Mesendoderm (in vitro differentiated cells): ENCODE measurements around the gene NOL6.

Experiments
- DNase-seq: peaks from one replicate; pipeline ENCODE4 v3.0.0; 2013
- H2AK5ac ChIP-seq: 2 replicates; pipeline ENCODE4 v1.6.1; 2013; ENCODE audit warnings: low read length, inconsistent platforms
- H2BK120ac ChIP-seq: 2 replicates; pipeline ENCODE4 v1.6.1; 2013; ENCODE audit warnings: low read depth, mild to moderate bottlenecking, low read length, moderate library complexity, mixed read lengths
- H2BK15ac ChIP-seq: replicated peaks from 2 replicates; pipeline ENCODE4 v1.6.1; 2013; ENCODE audit warnings: low read depth, mild to moderate bottlenecking, moderate library complexity
- H2BK5ac ChIP-seq: 2 replicates; pipeline ENCODE4 v1.6.1; 2013; ENCODE audit warnings: low read length, inconsistent platforms
- H3K18ac ChIP-seq: 2 replicates; pipeline ENCODE4 v1.6.1; 2013; ENCODE audit warnings: mild to moderate bottlenecking, low read length, mixed read lengths
- H3K23ac ChIP-seq: one replicate; pipeline ENCODE4 v1.6.1; 2013; ENCODE audit warnings: low read length
- H3K27ac ChIP-seq: 2 replicates; pipeline ENCODE4 v1.5.1; 2013; ENCODE audit warnings: low read depth, mild to moderate bottlenecking, inconsistent platforms, low read length, moderate library complexity
- H3K27me3 ChIP-seq: 2 replicates; pipeline ENCODE4 v1.6.1; 2013; ENCODE audit warnings: low read length, control low read depth, mild to moderate bottlenecking, inconsistent platforms; ENCODE audit not compliant: insufficient read depth, poor library complexity
- H3K36me3 ChIP-seq: 2 replicates; pipeline ENCODE4 v1.6.1; 2013; ENCODE audit warnings: low read length, inconsistent platforms; ENCODE audit not compliant: control insufficient read depth, insufficient read depth
- H3K4ac ChIP-seq: one replicate; pipeline ENCODE4 v1.6.1; 2013; ENCODE audit warnings: low read depth, mild to moderate bottlenecking, low read length, moderate library complexity
- H3K4me1 ChIP-seq: 2 replicates; pipeline ENCODE4 v1.6.1; 2013; ENCODE audit warnings: low read depth, low read length, inconsistent platforms; ENCODE audit not compliant: control insufficient read depth
- H3K4me2 ChIP-seq: 2 replicates; pipeline ENCODE4 v1.6.1; 2013; ENCODE audit warnings: low read length
- H3K4me3 ChIP-seq: 2 replicates; pipeline ENCODE4 v1.5.1; 2013; ENCODE audit warnings: mild to moderate bottlenecking, low read length
- H3K56ac ChIP-seq: one replicate; pipeline ENCODE4 v1.6.1; 2013; ENCODE audit warnings: low read length
- H3K79me1 ChIP-seq: 2 replicates; pipeline ENCODE4 v1.6.1; 2013; ENCODE audit warnings: low read length, inconsistent platforms
- H3K79me2 ChIP-seq: 2 replicates; pipeline ENCODE4 v1.6.1; 2013; ENCODE audit warnings: mild to moderate bottlenecking, low read length; ENCODE audit not compliant: control insufficient read depth, insufficient read depth
- H3K9ac ChIP-seq: 2 replicates; pipeline ENCODE4 v1.6.1; 2013; ENCODE audit warnings: low read length, inconsistent platforms
- H4K5ac ChIP-seq: one replicate; pipeline ENCODE4 v1.6.1; 2013; ENCODE audit warnings: low read length
- H4K8ac ChIP-seq: one replicate; pipeline ENCODE4 v1.6.1; 2013; ENCODE audit warnings: low read depth, mild to moderate bottlenecking, control low read depth, low read length, moderate library complexity
- WGBS: extraction: QIAGEN DNeasy Blood & Tissue Kit; methylation state at CpG from one replicate; pipeline ENCODE4 v1.1.7; 2013; ENCODE audit warnings: low lambda C conversion rate, missing lambda C conversion rate; ENCODE audit not compliant: insufficient coverage; ENCODE audit errors: extremely low coverage; 5-methylcytosine and 5-hydroxymethylcytosine counted together

Gene NOL6

DNA sequence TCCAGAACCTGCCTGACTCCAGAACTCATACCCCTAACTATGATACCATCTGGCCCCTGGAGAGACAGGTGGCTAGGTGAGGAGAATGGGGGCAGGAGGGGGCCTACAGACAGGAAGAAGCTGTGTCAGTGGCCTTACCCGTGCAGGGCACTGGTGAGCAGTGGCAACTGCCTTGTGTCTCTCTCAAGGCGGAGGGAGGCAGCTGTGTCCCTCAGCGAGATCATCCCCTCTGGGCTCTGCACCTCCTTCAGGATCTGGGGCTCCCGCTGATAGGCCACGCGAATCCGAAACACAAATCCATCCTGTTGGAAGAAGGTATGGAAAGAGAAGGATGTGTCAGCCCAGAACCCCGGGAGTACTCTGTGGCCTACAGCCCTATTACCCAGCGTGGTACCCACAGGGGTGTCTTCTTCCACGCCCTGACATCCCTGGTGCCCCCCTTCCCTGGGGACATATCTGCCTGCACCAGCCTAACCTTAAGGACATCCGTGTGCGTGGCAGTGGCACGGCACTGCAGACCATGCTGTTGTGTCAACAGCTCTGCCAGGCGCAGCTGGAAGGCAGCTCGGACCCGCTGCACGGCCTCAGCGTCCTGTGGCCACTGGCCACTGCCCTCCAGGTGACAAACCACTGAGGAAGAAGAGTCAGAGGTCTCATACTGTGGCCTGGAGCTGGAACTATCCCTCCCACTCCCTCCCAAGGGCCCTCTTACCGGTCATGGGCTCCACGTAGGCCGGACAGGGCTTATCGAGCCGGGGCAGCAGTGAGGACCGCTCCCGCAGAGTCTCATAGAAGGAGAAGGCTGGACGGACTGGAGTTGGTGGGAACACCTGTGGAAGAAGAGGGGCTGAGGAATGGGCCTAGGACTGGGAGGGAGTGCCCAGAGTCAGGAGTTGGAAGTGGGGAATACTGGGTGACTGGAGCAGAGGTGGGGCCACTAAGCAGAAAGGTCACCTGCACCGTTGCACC lies 7.8 kb downstream of the NOL6 start:
- no peak overlapping the region for H2BK5ac ChIP-seq
- no peak overlapping the region for H3K23ac ChIP-seq
- no peak for DNase-seq
- no peak overlapping the region for H4K5ac ChIP-seq
- no CpG with 5 or more reads among the region's 27 CpGs for WGBS
- H4K8ac ChIP-seq, result no peak overlapping the region
- no peak overlapping the region for H2BK15ac ChIP-seq
- peaks cover 43% of the 10 kb centered on the region for H3K36me3 ChIP-seq
- H3K18ac ChIP-seq, result no peak overlapping the region
- H3K56ac ChIP-seq, result no peak overlapping the region
- no peak overlapping the region for H2BK120ac ChIP-seq
- H3K9ac ChIP-seq, result no peak overlapping the region
- no peak overlapping the region for H3K4me2 ChIP-seq
- H3K79me2 ChIP-seq, result no peaks in the 10 kb centered on the region
- no peak overlapping the region for H3K4me3 ChIP-seq
- no peaks in the 10 kb centered on the region for H3K4me1 ChIP-seq
- H3K27ac ChIP-seq, result no peak overlapping the region
- no peaks in the 10 kb centered on the region for H3K27me3 ChIP-seq
- no peak overlapping the region for H2AK5ac ChIP-seq
- H3K79me1 ChIP-seq, result no peaks in the 10 kb centered on the region
- no peak overlapping the region for H3K4ac ChIP-seq

GRCh38 chr9:33465096-33465495 lies 8.6 kb downstream of the NOL6 start:
- Histone ChIP-seq H3K4ac (no peak overlapping the region), H3K79me1 (no peaks in the 10 kb centered on the region), H2BK5ac (no peak overlapping the region), H3K9ac (no peak overlapping the region), H3K4me1 (no peaks in the 10 kb centered on the region), H3K4me3 (no peak overlapping the region), H3K18ac (no peak overlapping the region), H3K36me3 (peaks cover 45% of the 10 kb centered on the region), H3K23ac (no peak overlapping the region), H4K5ac (no peak overlapping the region), H3K79me2 (no peaks in the 10 kb centered on the region), H2AK5ac (no peak overlapping the region), H3K27me3 (no peaks in the 10 kb centered on the region), H3K4me2 (no peak overlapping the region), H4K8ac (no peak overlapping the region), H3K27ac (no peak overlapping the region), H3K56ac (no peak overlapping the region), H2BK15ac (no peak overlapping the region), H2BK120ac (no peak overlapping the region)
- no peak for DNase-seq
- no CpG with 5 or more reads among the region's 9 CpGs for WGBS

DNA sequence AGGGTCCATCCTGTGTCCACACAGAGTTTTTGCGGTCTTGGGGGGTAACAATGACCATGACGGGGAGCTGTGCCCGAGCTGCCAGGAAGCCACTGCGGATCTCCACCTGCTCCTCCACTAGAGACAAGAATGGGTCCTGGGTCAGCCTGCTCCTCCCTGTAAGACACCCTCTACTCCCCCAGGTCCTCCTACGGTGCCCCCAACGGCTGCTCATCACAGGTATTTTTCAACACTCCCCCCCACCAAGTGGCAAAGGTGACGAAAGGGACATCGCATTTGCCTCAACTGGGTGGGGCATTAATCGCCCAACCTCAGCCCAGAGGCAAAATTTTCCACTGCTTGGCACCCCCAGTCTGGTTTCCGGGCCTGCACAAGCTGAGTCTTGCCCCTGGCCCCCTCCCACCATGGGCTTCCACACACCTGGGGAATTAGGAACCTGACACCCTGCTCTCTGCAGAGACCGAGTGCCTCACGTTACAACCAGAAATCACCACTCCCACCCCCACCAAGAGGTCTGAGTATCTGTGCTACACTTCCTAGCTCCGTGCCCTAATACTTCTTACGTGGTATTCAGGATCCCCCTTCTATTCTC lies 9.6 kb downstream of the NOL6 start:
- H2BK15ac ChIP-seq, result no peak overlapping the region
- no peak overlapping the region for H3K23ac ChIP-seq
- H4K5ac ChIP-seq, result no peak overlapping the region
- peaks cover 39% of the 10 kb centered on the region for H3K36me3 ChIP-seq
- no peak overlapping the region for H3K56ac ChIP-seq
- H3K27ac ChIP-seq, result no peak overlapping the region
- H2AK5ac ChIP-seq, result no peak overlapping the region
- H3K9ac ChIP-seq, result no peak overlapping the region
- no peak overlapping the region for H3K4ac ChIP-seq
- no peak for DNase-seq
- no peak overlapping the region for H2BK5ac ChIP-seq
- H3K79me1 ChIP-seq, result no peaks in the 10 kb centered on the region
- H3K4me2 ChIP-seq, result no peak overlapping the region
- H3K4me1 ChIP-seq, result no peaks in the 10 kb centered on the region
- H3K4me3 ChIP-seq, result no peak overlapping the region
- H3K79me2 ChIP-seq, result no peaks in the 10 kb centered on the region
- no peaks in the 10 kb centered on the region for H3K27me3 ChIP-seq
- no peak overlapping the region for H4K8ac ChIP-seq
- WGBS, result no CpG with 5 or more reads among the region's 14 CpGs
- no peak overlapping the region for H2BK120ac ChIP-seq
- H3K18ac ChIP-seq, result no peak overlapping the region

GRCh38 chr9:33463151-33463550 lies 10.6 kb downstream of the NOL6 start:
- H3K9ac ChIP-seq, result no peak overlapping the region
- no peak overlapping the region for H3K18ac ChIP-seq
- H2BK120ac ChIP-seq, result no peak overlapping the region
- no peaks in the 10 kb centered on the region for H3K79me1 ChIP-seq
- no peak overlapping the region for H2BK15ac ChIP-seq
- no peak overlapping the region for H3K4ac ChIP-seq
- H3K4me1 ChIP-seq, result no peaks in the 10 kb centered on the region
- peaks cover 35% of the 10 kb centered on the region for H3K36me3 ChIP-seq
- no peak overlapping the region for H4K5ac ChIP-seq
- WGBS, result no CpG with 5 or more reads among the region's 15 CpGs
- H3K23ac ChIP-seq, result no peak overlapping the region
- H2BK5ac ChIP-seq, result no peak overlapping the region
- H3K27me3 ChIP-seq, result no peaks in the 10 kb centered on the region
- no peaks in the 10 kb centered on the region for H3K79me2 ChIP-seq
- no peak overlapping the region for H3K4me3 ChIP-seq
- H3K27ac ChIP-seq, result no peak overlapping the region
- no peak overlapping the region for H4K8ac ChIP-seq
- DNase-seq, result no peak
- H2AK5ac ChIP-seq, result no peak overlapping the region
- no peak overlapping the region for H3K4me2 ChIP-seq
- H3K56ac ChIP-seq, result no peak overlapping the region

GRCh38 chr9:33461492-33461891 lies 12.2 kb downstream of the NOL6 start:
- no peaks in the 10 kb centered on the region for H3K79me1 ChIP-seq
- H3K56ac ChIP-seq, result no peak overlapping the region
- no peak overlapping the region for H3K9ac ChIP-seq
- no peak overlapping the region for H4K5ac ChIP-seq
- H3K23ac ChIP-seq, result no peak overlapping the region
- no peak overlapping the region for H3K4me3 ChIP-seq
- H2BK5ac ChIP-seq, result no peak overlapping the region
- H3K27me3 ChIP-seq, result no peaks in the 10 kb centered on the region
- H3K18ac ChIP-seq, result no peak overlapping the region
- H2BK120ac ChIP-seq, result no peak overlapping the region
- H3K79me2 ChIP-seq, result no peaks in the 10 kb centered on the region
- H3K4me1 ChIP-seq, result no peaks in the 10 kb centered on the region
- no peak overlapping the region for H3K27ac ChIP-seq
- no peak overlapping the region for H3K4me2 ChIP-seq
- no peak overlapping the region for H4K8ac ChIP-seq
- no CpG with 5 or more reads among the region's 3 CpGs for WGBS
- H3K4ac ChIP-seq, result no peak overlapping the region
- peaks cover 33% of the 10 kb centered on the region for H3K36me3 ChIP-seq
- no peak overlapping the region for H2BK15ac ChIP-seq
- H2AK5ac ChIP-seq, result no peak overlapping the region
- no peak for DNase-seq
